DOHH2 (cell line): ENCODE data around the gene STPG2.

ENCODE experiments used
- EZH2phosphoT487 ChIP-seq: fragments of 200-600 bp; sonication (generic); IDR thresholded peaks from 2 replicates; pipeline ENCODE4 v1.6.1; 2017; ENCODE audit warnings: borderline replicate concordance, mild to moderate bottlenecking, antibody characterized with exemption, low read length, moderate library complexity, mixed read lengths
- TF ChIP-seq, protein P1 (sequence below): fragments of 200-600 bp; sonication (generic); IDR thresholded peaks from one replicate; pipeline ENCODE4 v1.5.1; 2014; ENCODE audit warnings: antibody characterized with exemption, mild to moderate bottlenecking, low read depth, low read length; ENCODE audit not compliant: poor library complexity, severe bottlenecking

- TF ChIP-seq, protein P1, sequence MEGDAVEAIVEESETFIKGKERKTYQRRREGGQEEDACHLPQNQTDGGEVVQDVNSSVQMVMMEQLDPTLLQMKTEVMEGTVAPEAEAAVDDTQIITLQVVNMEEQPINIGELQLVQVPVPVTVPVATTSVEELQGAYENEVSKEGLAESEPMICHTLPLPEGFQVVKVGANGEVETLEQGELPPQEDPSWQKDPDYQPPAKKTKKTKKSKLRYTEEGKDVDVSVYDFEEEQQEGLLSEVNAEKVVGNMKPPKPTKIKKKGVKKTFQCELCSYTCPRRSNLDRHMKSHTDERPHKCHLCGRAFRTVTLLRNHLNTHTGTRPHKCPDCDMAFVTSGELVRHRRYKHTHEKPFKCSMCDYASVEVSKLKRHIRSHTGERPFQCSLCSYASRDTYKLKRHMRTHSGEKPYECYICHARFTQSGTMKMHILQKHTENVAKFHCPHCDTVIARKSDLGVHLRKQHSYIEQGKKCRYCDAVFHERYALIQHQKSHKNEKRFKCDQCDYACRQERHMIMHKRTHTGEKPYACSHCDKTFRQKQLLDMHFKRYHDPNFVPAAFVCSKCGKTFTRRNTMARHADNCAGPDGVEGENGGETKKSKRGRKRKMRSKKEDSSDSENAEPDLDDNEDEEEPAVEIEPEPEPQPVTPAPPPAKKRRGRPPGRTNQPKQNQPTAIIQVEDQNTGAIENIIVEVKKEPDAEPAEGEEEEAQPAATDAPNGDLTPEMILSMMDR = no peak
- TF ChIP-seq EZH2phosphoT487 = no peak
Observed at GRCh38 chr4:98148856-98149255, 5.6 kb upstream of the STPG2 start.
